Non-pigmented ciliary epithelial cell (primary cell): ENCODE measurements around the gene TRDN.
"Not testable (repeated sequence)": the region's sequence is repeated elsewhere in the genome, so short reads cannot be mapped to it uniquely, and the experiment has no call there.

Source experiments
- DNase-seq: peaks from one replicate; pipeline ENCODE4 v3.0.0-alpha.2; 2010; ENCODE audit warnings: low read depth

The TRDN gene

GRCh38 chr6:123562264-123562663, 74.5 kb downstream of the TRDN start:
- no peak for DNase-seq

GRCh38 chr6:123559816-123560215, 76.9 kb downstream of the TRDN start:
- DNase-seq: not testable (repeated sequence)

DNA sequence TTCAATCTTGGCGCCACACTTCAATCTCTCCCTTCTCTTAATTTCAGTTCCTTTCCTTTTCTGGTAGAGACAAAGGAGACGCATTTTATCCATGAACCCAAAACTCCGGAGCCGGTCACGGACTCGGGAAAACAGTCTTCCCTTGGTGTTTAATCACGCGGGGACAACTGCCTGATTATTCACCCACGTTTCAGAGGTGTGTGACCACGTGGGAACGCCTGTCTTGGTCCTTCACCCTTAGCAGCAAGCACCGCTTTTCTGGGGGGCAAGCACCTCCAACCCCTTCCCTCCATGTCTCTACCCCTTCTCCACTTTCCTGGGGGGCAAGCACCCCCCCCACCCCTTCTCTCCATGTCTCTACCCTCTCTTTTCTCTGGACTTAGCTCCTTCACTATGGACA, 79.3 kb downstream of the TRDN start:
- DNase-seq: not testable (repeated sequence)

- no peak for DNase-seq
Observed at GRCh38 chr6:123551939-123552707, 84.6 kb downstream of the TRDN start.

- DNase-seq: no peak
Observed at GRCh38 chr6:123550052-123550617, 86.6 kb downstream of the TRDN start.

DNA sequence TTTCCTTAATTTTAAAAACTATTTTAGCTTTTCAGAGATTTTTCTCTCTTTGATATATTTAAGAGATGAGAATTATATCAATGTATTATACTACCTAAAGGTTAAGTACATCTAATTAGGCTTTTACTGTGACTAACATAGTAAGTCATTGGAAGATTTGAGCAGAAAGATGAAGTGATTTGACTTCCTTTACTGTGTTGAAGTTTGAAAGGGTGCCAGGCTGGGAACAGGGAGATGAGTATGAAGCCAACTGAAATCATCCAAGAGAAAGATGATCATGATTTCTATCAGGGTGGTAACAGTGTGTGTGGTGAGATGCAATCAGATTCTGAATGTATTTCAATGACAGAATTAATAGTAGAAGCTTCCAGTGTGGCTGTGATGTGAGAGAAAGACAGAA, 87.3 kb downstream of the TRDN start:
- no peak for DNase-seq

DNA sequence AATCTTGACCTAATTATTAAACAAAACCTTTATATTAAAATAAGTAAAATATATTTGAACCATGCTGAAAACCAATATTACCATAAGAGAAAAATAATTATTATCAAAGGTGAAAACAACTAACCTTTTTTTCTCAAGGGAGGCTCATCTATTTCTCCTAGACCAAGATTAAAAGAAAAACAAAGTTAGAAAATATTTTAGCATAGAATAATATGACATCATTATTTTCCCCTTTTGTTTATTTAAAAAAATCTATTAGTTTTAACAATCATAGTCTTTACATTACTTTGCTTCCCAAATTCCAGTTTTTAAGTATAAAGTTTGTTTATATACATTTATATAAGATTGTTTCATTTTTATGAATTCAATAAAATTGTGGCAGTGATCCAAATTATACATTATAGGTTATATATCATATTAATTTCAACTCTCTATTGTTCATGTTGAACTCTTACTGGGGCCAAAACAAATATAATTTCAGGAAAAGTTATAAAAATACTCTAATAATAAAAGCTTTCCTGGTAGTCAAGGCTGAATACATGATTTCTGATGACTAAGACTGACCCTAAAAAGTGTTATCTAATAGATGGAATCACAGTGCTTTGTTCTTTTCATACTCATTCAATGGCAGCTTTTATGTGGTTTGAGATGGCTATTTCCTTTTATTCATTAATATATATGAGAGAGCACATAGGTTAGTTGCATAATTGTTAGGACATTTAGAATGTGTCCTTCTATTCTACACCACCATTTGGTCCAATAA, 89.4 kb downstream of the TRDN start:
- DNase-seq: no peak

GRCh38 chr6:123546537-123546936, 90.2 kb downstream of the TRDN start:
- DNase-seq: no peak

- DNase-seq: no peak
Observed at GRCh38 chr6:123541462-123541861, 95.3 kb downstream of the TRDN start.

- no peak for DNase-seq
Observed at GRCh38 chr6:123533862-123534648, 102.7 kb downstream of the TRDN start.

DNA sequence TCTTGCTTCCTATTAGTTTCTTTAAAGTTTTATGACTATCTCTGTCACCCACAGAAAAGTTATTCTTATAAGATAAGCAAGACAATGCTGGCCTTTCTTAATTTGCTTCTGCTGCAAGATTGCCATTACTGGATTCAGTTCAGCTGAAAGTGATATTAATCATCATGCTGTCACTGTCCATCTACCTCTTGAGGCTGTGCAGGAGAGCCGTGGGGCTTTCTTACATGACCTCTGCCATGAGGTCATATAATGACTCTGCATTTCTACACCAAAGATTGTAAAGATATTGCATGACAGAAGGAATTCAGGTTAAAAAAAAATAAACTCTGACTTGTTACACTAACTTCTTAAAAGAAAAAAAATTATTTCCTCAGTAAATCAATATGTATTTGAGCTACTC, 106.9 kb downstream of the TRDN start:
- DNase-seq: no peak

- DNase-seq: no peak
Observed at GRCh38 chr6:123529058-123529457, 107.7 kb downstream of the TRDN start.

DNA sequence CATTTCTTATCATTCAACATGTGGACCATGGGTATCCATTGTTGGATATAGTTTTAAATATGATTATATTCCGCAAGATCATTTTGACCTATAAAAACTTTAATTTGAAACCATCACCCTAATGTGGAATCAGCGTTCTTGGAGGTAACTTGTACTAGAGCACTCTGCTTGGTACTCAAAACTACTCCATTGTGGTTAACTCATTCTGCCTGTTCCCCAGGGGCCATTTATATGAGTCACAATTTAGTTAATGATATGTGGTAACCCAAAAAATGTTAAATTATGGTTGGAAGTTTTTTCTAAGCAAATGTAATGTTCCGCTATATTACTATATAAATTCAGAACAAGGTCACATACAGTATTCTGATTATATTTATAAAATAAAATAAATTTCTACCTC, 109.3 kb downstream of the TRDN start:
- DNase-seq: no peak

GRCh38 chr6:123526128-123526527, 110.6 kb downstream of the TRDN start:
- DNase-seq: no peak

- DNase-seq: no peak
Observed at GRCh38 chr6:123524781-123525180, 112.0 kb downstream of the TRDN start.

DNA sequence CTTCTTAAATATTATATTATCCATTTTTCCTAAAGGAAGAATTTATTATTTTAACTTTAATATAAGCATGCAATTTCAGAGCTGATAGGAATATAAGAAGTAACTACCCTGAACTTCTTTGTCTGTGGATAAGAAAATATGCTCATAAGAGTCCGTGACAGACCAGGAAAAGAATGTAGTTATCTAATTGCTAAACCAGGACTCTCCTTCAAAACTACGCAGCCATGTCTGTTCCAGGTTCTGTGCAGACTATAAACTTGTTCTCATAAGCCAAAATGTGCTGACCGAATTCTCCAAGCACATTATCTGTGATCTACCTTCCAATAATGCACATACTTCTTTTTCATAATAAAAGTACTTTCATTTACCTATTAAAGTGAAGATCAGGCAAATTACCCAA, 116.5 kb downstream of the TRDN start:
- no peak for DNase-seq

GRCh38 chr6:123519189-123519505, 117.6 kb downstream of the TRDN start:
- no peak for DNase-seq

DNA sequence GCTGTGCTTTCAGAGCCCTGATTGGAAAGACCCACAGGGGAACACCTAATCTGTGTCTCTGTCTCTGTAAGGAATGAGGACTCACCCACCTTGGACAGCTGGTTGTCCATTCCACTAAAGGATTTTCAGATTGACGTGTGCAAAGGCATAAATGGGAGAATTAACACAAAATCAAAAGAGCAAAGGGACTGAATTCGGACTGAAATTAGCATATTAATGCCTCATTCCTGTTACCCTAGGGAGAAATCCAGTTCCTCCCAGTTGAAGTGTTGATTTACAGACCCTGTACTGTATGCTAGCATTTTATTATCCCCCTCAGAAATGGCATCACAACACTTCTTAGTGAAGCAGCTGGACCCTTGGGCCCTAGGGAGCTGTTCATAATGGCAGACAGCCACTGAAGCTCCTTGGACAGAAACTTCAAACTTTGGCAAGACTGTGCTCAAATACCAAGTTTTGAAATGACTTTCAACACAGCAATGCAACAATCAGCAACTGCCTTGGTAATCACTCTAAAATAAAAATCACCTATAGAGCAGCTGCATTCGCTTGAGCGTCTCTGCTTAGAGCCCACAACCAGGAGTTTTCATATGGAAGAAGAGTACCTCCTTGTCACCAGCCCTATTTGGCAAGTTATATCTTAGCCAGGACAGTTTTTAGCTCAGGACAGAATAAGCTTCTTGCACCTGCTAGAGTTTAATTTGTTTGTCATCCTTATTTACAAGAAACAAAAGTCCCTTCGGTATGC, 118.1 kb downstream of the TRDN start:
- DNase-seq: no peak

- no peak for DNase-seq
Observed at GRCh38 chr6:123515715-123516114, 121.0 kb downstream of the TRDN start.

- no peak for DNase-seq
Observed at GRCh38 chr6:123509112-123509511, 127.6 kb downstream of the TRDN start.

DNA sequence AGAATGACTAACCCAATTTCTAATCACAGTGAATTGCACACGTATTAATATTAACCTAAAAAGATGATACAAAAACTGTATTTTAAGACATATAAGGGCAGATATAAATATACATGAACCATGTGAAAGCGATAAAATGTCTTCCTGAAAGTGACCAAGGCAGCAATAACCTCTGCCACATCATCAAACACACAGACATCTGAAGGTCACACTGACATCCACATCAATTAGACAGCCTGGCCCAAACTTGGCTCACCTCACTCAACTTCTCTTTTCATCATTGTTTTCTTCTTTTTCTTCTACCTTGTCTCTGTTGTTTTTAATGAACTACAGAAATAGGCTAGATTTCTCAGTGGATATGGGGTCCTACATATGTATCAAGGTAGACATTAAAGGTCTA, 128.5 kb downstream of the TRDN start:
- DNase-seq: no peak

GRCh38 chr6:123507582-123507981, 129.2 kb downstream of the TRDN start:
- DNase-seq: no peak
